Endodermal cell (in vitro differentiated cells): Measurements from ENCODE around the gene MTUS2. TPM values are rescaled to one million over a fixed set of nuclear protein-coding genes. Genes with fewer than 3 reads are reported as not detected.

Source experiments
- DNase-seq: peaks from one replicate; pipeline ENCODE4 v3.0.0-alpha.2; 2017
- H3K27ac ChIP-seq: 2 replicates; pipeline ENCODE4 v1.5.1; 2013; ENCODE audit warnings: mild to moderate bottlenecking, low read depth, low read length, moderate library complexity
- H3K27me3 ChIP-seq: 2 replicates; pipeline ENCODE4 v1.6.1; 2013; ENCODE audit warnings: mild to moderate bottlenecking, low read length, moderate library complexity; ENCODE audit not compliant: insufficient read depth, control insufficient read depth, poor library complexity, severe bottlenecking
- H3K36me3 ChIP-seq: 2 replicates; pipeline ENCODE4 v1.7.0; 2013; ENCODE audit warnings: mild to moderate bottlenecking, low read length, moderate library complexity; ENCODE audit not compliant: control insufficient read depth, insufficient read depth
- H3K4me1 ChIP-seq: one replicate; pipeline ENCODE4 v1.7.0; 2013; ENCODE audit warnings: low read length; ENCODE audit not compliant: control insufficient read depth, insufficient read depth
- H3K4me3 ChIP-seq: 2 replicates; pipeline ENCODE4 v1.5.1; 2013; ENCODE audit warnings: mild to moderate bottlenecking, low read length, moderate library complexity
- H3K9ac ChIP-seq: 2 replicates; pipeline ENCODE4 v1.6.1; 2013; ENCODE audit warnings: mild to moderate bottlenecking, low read length, moderate library complexity; ENCODE audit not compliant: poor library complexity, severe bottlenecking; ENCODE audit errors: extremely low read depth
- H3K9me3 ChIP-seq: 2 replicates; pipeline ENCODE4 v1.6.1; 2013; ENCODE audit warnings: mild to moderate bottlenecking, low read length, moderate library complexity; ENCODE audit not compliant: control insufficient read depth
- H3K27ac Mint-ChIP-seq: 2 replicates; pipeline ENCODE4 v1.8.0; 2020; ENCODE audit warnings: mixed read lengths
- H3K27me3 Mint-ChIP-seq: 2 replicates; pipeline ENCODE4 v1.8.0; 2021; ENCODE audit warnings: mild to moderate bottlenecking, mixed read lengths; ENCODE audit not compliant: insufficient read depth
- H3K36me3 Mint-ChIP-seq: 2 replicates; pipeline ENCODE4 v1.8.0; 2020; ENCODE audit warnings: low read depth, mixed read lengths
- H3K4me1 Mint-ChIP-seq: 2 replicates; pipeline ENCODE4 v1.8.0; 2020; ENCODE audit warnings: mixed read lengths
- H3K4me3 Mint-ChIP-seq: 2 replicates; pipeline ENCODE4 v1.8.0; 2020; ENCODE audit warnings: mild to moderate bottlenecking, moderate library complexity, mixed read lengths
- H3K9me3 Mint-ChIP-seq: 2 replicates; pipeline ENCODE4 v1.8.0; 2020; ENCODE audit warnings: mild to moderate bottlenecking, mixed read lengths
- WGBS, 2 experiments: methylation state at CpG; one replicate each; pipeline versions ENCODE4 v1.1.5 to v1.1.7; 2013; ENCODE audit warnings: missing lambda C conversion rate in 2 of 2, mixed read lengths in 1 of 2; ENCODE audit not compliant: insufficient coverage in 1 of 2, insufficient read length in 1 of 2; 5-methylcytosine and 5-hydroxymethylcytosine counted together
- total RNA-seq, 2 donors: library from RNA; stranded (reverse); fragmentation: NEBNext Ultra II Directional in 1 of 2; extraction: Animal tissue kit (Norgen Biotek cat#: 25700) in 1 of 2; gene quantifications; 2 replicates in 1 of 2; 3 replicates in 1 of 2; pipeline ENCODE4 v1.2.1, GENCODE V29; 2021
- TF ChIP-seq, protein P1 (sequence below): fragments of 200-600 bp; sonication (generic); conservative IDR thresholded peaks from 2 replicates; pipeline ENCODE4 v1.5.0; 2021; ENCODE audit warnings: antibody characterized with exemption, mild to moderate bottlenecking

The MTUS2 gene
- total RNA-seq, 2 donors from 2014 or later, result 1.2 to 1.3 TPM

DNA sequence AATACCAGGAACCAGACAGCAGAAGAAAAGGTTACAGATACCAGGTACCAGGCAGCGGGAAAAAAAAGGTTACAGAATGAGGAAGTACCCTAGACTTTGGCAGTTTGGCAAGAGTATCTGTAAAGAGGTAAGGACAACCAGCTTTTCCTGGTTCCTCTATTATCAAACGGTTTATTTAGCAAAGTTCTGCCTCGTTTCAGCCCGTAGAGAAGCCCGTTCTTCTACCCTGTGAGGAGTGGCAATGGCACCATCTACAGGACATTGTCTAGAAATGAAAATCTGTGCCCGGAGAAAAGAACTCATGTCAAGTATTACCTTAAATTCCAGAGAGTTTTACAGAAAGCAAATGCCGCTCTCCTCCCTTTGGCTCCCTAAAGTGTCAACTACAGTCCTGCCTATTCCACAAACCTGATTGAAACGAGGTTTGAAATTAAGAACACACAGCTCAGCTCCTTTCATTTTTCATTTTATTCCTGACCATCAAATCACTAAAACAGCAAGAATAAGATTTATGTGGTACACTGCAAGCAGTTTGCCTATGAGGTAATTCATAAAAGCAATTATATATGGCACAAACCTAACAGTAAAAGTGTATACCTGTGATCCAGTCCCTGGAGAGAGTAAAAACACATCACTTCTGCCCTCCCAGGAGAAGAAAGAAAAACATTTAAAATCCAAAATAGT is 549.1 kb downstream of the MTUS2 start:
- H3K9ac ChIP-seq, result no peak overlapping the region
- Mint-ChIP-seq H3K9me3 (peaks cover 18% of the 10 kb centered on the region), H3K27ac (no peak overlapping the region), H3K36me3 (no peaks in the 10 kb centered on the region), H3K4me3 (no peak overlapping the region), H3K27me3 (peaks cover 9% of the 10 kb centered on the region), H3K4me1 (peaks cover 3% of the 10 kb centered on the region)
- peaks cover 35% of the 10 kb centered on the region for H3K9me3 ChIP-seq
- TF ChIP-seq, protein P1, sequence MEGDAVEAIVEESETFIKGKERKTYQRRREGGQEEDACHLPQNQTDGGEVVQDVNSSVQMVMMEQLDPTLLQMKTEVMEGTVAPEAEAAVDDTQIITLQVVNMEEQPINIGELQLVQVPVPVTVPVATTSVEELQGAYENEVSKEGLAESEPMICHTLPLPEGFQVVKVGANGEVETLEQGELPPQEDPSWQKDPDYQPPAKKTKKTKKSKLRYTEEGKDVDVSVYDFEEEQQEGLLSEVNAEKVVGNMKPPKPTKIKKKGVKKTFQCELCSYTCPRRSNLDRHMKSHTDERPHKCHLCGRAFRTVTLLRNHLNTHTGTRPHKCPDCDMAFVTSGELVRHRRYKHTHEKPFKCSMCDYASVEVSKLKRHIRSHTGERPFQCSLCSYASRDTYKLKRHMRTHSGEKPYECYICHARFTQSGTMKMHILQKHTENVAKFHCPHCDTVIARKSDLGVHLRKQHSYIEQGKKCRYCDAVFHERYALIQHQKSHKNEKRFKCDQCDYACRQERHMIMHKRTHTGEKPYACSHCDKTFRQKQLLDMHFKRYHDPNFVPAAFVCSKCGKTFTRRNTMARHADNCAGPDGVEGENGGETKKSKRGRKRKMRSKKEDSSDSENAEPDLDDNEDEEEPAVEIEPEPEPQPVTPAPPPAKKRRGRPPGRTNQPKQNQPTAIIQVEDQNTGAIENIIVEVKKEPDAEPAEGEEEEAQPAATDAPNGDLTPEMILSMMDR, result peak; percentile 80
- no peak overlapping the region for H3K27ac ChIP-seq
- WGBS, 2 experiments, result 24 to 37% methylated on average over 8 of the region's 8 CpGs
- no peak overlapping the region for H3K4me3 ChIP-seq
- no peaks in the 10 kb centered on the region for H3K36me3 ChIP-seq
- no peaks in the 10 kb centered on the region for H3K27me3 ChIP-seq
- DNase-seq, result peak; percentile 69
- H3K4me1 ChIP-seq, result no peaks in the 10 kb centered on the region

DNA sequence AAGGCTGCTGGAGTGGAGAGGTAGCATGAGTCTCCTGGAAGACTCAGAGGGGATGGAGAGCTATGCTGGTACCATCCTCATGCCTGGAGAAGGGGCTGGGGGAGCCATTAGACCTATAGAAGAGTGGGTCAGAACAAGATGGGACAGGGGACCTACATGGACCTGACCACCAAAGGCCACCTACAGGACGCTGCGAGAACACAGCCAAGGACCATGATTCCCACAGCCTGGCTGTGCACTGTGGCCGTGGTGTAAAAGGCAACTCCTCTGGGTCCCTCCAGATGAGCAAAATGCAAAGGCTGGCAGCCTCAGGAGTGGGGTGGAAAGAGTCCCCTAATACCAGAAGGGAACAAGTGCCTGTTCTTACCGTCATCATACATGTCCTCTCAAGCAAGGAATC is 559.1 kb downstream of the MTUS2 start:
- H3K27me3 Mint-ChIP-seq, result peaks cover 5% of the 10 kb centered on the region
- Histone ChIP-seq H3K27ac (no peak overlapping the region), H3K36me3 (no peaks in the 10 kb centered on the region), H3K27me3 (no peaks in the 10 kb centered on the region), H3K9ac (no peak overlapping the region), H3K4me1 (no peaks in the 10 kb centered on the region), H3K4me3 (no peak overlapping the region), H3K9me3 (peaks cover 18% of the 10 kb centered on the region)
- DNase-seq, result peak; percentile 62
- no peak overlapping the region for H3K27ac Mint-ChIP-seq
- H3K36me3 Mint-ChIP-seq, result no peaks in the 10 kb centered on the region
- 80 to 90% methylated on average over 2 to 4 of the region's 4 CpGs for WGBS, 2 experiments
- H3K4me3 Mint-ChIP-seq, result no peak overlapping the region
- peaks cover 1% of the 10 kb centered on the region for H3K4me1 Mint-ChIP-seq
- H3K9me3 Mint-ChIP-seq, result peaks cover 13% of the 10 kb centered on the region
- TF ChIP-seq, protein P1, result peak; percentile 54

DNA sequence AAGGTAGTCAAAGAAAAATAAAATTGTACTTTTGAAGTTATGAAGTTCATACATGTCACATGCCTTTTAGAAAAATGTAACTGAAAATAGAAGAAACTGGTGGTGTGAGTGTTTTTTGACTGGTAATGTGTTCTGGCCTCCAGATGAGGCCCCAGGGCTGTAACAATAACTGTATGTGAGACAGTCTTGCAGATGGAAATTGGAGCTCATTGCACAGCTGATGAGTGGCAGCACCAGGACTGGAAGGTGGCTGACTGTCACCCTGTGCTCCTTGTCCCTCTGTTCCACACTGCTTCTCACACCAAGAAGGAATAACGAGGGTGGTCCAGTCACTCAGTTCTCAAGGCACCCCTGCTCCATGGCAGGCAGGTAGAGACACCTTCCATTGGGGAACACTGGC is 559.7 kb downstream of the MTUS2 start:
- Mint-ChIP-seq H3K36me3 (no peaks in the 10 kb centered on the region), H3K27me3 (peaks cover 5% of the 10 kb centered on the region), H3K4me3 (no peak overlapping the region), H3K27ac (no peak overlapping the region), H3K4me1 (peaks cover 4% of the 10 kb centered on the region), H3K9me3 (peaks cover 8% of the 10 kb centered on the region)
- Histone ChIP-seq H3K4me3 (no peak overlapping the region), H3K9ac (no peak overlapping the region), H3K27me3 (no peaks in the 10 kb centered on the region), H3K9me3 (peaks cover 18% of the 10 kb centered on the region), H3K27ac (no peak overlapping the region), H3K4me1 (no peaks in the 10 kb centered on the region), H3K36me3 (no peaks in the 10 kb centered on the region)
- 22% methylated on average over 1 of the region's 1 CpG; no CpG with 5 or more reads in 1 of the 2 experiments for WGBS, 2 experiments
- no peak for DNase-seq
- TF ChIP-seq, protein P1, result no peak
